22Rv1 (cell line): ENCODE data around the gene ADA.

Experiments used
- H3K27ac ChIP-seq: fragments of 450-650 bp; 2 replicates; pipeline ENCODE4 v1.5.1; 2017
- ZFX ChIP-seq: fragments of 450-650 bp; IDR thresholded peaks from 2 replicates; pipeline ENCODE4 v1.6.1; 2017; ENCODE audit warnings: antibody characterized with exemption, borderline replicate concordance
- TF ChIP-seq, protein P1 (sequence below): fragments of 450-650 bp; IDR thresholded peaks from 2 replicates; pipeline ENCODE4 v1.5.1; 2017; ENCODE audit warnings: mild to moderate bottlenecking

ADA gene

GRCh38 chr20:44666066-44666465, 14.6 kb upstream of the ADA start:
- TF ChIP-seq, protein P1, sequence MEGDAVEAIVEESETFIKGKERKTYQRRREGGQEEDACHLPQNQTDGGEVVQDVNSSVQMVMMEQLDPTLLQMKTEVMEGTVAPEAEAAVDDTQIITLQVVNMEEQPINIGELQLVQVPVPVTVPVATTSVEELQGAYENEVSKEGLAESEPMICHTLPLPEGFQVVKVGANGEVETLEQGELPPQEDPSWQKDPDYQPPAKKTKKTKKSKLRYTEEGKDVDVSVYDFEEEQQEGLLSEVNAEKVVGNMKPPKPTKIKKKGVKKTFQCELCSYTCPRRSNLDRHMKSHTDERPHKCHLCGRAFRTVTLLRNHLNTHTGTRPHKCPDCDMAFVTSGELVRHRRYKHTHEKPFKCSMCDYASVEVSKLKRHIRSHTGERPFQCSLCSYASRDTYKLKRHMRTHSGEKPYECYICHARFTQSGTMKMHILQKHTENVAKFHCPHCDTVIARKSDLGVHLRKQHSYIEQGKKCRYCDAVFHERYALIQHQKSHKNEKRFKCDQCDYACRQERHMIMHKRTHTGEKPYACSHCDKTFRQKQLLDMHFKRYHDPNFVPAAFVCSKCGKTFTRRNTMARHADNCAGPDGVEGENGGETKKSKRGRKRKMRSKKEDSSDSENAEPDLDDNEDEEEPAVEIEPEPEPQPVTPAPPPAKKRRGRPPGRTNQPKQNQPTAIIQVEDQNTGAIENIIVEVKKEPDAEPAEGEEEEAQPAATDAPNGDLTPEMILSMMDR, result no peak
- TF ChIP-seq ZFX, result no peak
- no peak overlapping the region for H3K27ac ChIP-seq

DNA sequence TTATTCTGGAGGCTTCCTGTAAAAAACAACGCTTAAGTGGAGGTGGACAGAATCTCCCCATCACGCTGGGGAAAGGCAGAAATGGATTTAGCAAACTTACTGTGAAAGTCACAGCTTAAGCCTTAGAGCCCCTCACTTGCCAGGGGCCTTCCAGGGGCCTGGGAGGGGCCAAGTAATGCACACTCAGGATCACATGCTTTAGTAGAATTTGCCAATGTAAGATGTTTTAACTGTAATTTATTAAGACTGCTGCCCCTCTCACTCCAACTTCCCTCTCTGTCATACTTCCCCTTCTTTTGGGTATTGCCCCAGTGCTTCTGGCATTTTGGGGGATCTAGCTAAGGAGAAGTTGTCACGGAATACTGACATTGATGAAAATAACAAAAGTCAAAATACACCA, 12.6 kb upstream of the ADA start:
- no peak for TF ChIP-seq ZFX
- TF ChIP-seq, protein P1, result no peak
- no peak overlapping the region for H3K27ac ChIP-seq

- TF ChIP-seq, protein P1, result no peak
- no peak for TF ChIP-seq ZFX
- H3K27ac ChIP-seq, result no peak overlapping the region
These were observed 10.8 kb upstream of the ADA start for GRCh38 chr20:44662261-44662660.

- TF ChIP-seq, protein P1, result no peak
- no peak for TF ChIP-seq ZFX
- H3K27ac ChIP-seq, result no peak overlapping the region
These were observed 9.1 kb upstream of the ADA start for GRCh38 chr20:44660581-44660980.

GRCh38 chr20:44659931-44660330, 8.4 kb upstream of the ADA start:
- no peak overlapping the region for H3K27ac ChIP-seq
- TF ChIP-seq ZFX, result no peak
- TF ChIP-seq, protein P1, result no peak

- TF ChIP-seq ZFX, result no peak
- TF ChIP-seq, protein P1, result no peak
- H3K27ac ChIP-seq, result no peak overlapping the region
These were observed 7.3 kb upstream of the ADA start for GRCh38 chr20:44658810-44659209.

DNA sequence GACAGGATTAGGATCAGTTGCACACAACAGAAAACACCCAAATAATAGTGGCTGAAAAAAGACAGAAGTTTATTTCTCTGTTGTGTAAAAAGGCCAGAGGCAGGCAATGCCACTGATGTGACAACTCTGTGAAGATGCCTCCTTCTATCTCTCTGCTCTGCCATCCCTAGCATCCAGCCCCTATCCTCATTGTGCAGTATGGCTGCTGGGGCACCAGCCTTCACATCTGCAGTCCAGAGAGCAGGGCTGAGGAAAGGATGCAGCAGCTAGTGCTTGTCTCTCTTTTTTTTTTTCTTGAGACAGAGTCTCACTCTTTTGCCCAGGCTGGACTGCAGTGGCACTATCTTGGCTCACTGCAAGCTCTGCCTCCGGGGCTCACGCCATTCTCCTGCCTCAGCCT, 6.4 kb upstream of the ADA start:
- TF ChIP-seq ZFX, result no peak
- TF ChIP-seq, protein P1, result no peak
- no peak overlapping the region for H3K27ac ChIP-seq
